GM21390 (cell line): ENCODE measurements around the gene METTL16.

Experiments used
- ATAC-seq: cut with Tn5 transposase; IDR thresholded peaks from one replicate; pipeline ENCODE4 v1.9.1; 2021; ENCODE audit not compliant: unreplicated experiment

The METTL16 gene

GRCh38 chr17:2368359-2368758 is 143.3 kb downstream of the METTL16 start:
- ATAC-seq: no peak

GRCh38 chr17:2366747-2367494 is 144.8 kb downstream of the METTL16 start:
- no peak for ATAC-seq
